ENCODE data around the gene FMNL2. TPM values are rescaled to one million over a fixed set of nuclear protein-coding genes. Genes with fewer than 3 reads are reported as not detected.

FMNL2 gene
- total and polyA plus RNA-seq, 2 experiments from 2014 or later, result 16.5 to 45.4 TPM

GRCh38 chr2:152627351-152627957, 292.5 kb downstream of the FMNL2 start:
- no peak overlapping the region for H3K4me3 Mint-ChIP-seq
- no peaks in the 10 kb centered on the region for H3K9me2 ChIP-seq (ENCODE audit: insufficient read depth)
- H3K36me3 Mint-ChIP-seq (ENCODE audit: low read depth), result peaks cover 23% of the 10 kb centered on the region; the same call in 2 of the 3 replicates
- H3K4me2 ChIP-seq, result no peak overlapping the region
- DNase-seq (ENCODE audit: low spot score), result peak; percentile 19
- H3F3A ChIP-seq (replicated peaks; ENCODE audit: low read depth), result no peaks in the 10 kb centered on the region
- no peaks in the 10 kb centered on the region for H3K9me3 Mint-ChIP-seq
- TF ChIP-seq CTCF (conservative IDR thresholded peaks at IDR 0.05; ENCODE audit: low read depth in 2 of 2) (peak; percentile 46 to 55), ZNF462 (CRISPR knock-in tag; IDR thresholded peaks at IDR 0.05) (no peak)
- no peak for ATAC-seq
- H3K79me2 ChIP-seq (replicated peaks; ENCODE audit: insufficient read depth), result no peaks in the 10 kb centered on the region
- no peaks in the 10 kb centered on the region for H3K4me1 ChIP-seq (ENCODE audit: insufficient read depth)
- H3K4me1 Mint-ChIP-seq, result no peaks in the 10 kb centered on the region
- H4K20me1 ChIP-seq (replicated peaks; ENCODE audit: insufficient read depth), result peaks cover 12% of the 10 kb centered on the region; the same call in 1 of the 2 replicates
- no peak overlapping the region for H3K27ac Mint-ChIP-seq
- no peak overlapping the region for H2AFZ ChIP-seq
- H3K27me3 ChIP-seq (ENCODE audit: insufficient read depth), result no peaks in the 10 kb centered on the region
- H3K27ac ChIP-seq (ENCODE audit: low read depth), result no peak overlapping the region
- peaks cover 3% of the 10 kb centered on the region for H3K27me3 Mint-ChIP-seq (ENCODE audit: insufficient read depth, low read depth, poor library complexity)
- H3K36me3 ChIP-seq (ENCODE audit: insufficient read depth), result no peaks in the 10 kb centered on the region; the same call in 1 of the 2 replicates
- no peak overlapping the region for H3K4me3 ChIP-seq

DNA sequence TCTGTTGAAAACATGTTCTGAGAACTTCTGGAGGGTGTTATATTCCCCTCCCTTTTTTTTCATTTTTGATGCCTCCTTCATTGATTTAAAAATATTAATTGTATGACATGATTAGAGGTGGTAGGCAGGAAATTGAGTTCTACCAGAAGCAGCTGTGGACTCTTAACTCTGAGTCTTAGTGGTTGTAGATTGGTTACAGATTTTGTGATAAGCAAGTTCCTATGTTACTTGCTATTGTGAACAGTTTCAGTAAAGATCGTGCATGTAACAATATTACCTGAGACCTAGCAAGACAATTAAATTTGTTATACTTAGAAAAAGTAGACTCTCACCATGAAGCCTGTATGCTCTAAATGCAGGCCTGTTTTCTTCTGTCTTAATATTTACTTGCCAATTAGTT, 294.2 kb downstream of the FMNL2 start:
- no peaks in the 10 kb centered on the region for H3K9me3 Mint-ChIP-seq
- H3K27ac ChIP-seq (ENCODE audit: low read depth), result no peak overlapping the region
- H3K4me1 ChIP-seq (ENCODE audit: insufficient read depth), result no peaks in the 10 kb centered on the region
- no peak overlapping the region for H3K27ac Mint-ChIP-seq
- no peaks in the 10 kb centered on the region for H3K79me2 ChIP-seq (replicated peaks; ENCODE audit: insufficient read depth)
- no peaks in the 10 kb centered on the region; the same call in 1 of the 2 replicates for H3K36me3 ChIP-seq (ENCODE audit: insufficient read depth)
- H2AFZ ChIP-seq, result no peak overlapping the region
- no peak overlapping the region for H3K4me3 ChIP-seq
- peaks cover 12% of the 10 kb centered on the region; the same call in 1 of the 2 replicates for H4K20me1 ChIP-seq (replicated peaks; ENCODE audit: insufficient read depth)
- H3K9me2 ChIP-seq (ENCODE audit: insufficient read depth), result no peaks in the 10 kb centered on the region
- ATAC-seq, result no peak
- no peaks in the 10 kb centered on the region for H3K4me1 Mint-ChIP-seq
- no peaks in the 10 kb centered on the region for H3K27me3 ChIP-seq (ENCODE audit: insufficient read depth)
- no peak for DNase-seq (ENCODE audit: low spot score)
- H3K27me3 Mint-ChIP-seq (ENCODE audit: insufficient read depth, low read depth, poor library complexity), result peaks cover 3% of the 10 kb centered on the region
- no peak overlapping the region for H3K4me3 Mint-ChIP-seq
- H3F3A ChIP-seq (replicated peaks; ENCODE audit: low read depth), result no peaks in the 10 kb centered on the region
- peaks cover 28% of the 10 kb centered on the region; the same call in 2 of the 3 replicates for H3K36me3 Mint-ChIP-seq (ENCODE audit: low read depth)
- H3K4me2 ChIP-seq, result no peak overlapping the region
- no peak for TF ChIP-seq CREB1 (CRISPR knock-in tag; IDR thresholded peaks at IDR 0.05; ENCODE audit: low read depth)
- TF ChIP-seq JUNB (IDR thresholded peaks at IDR 0.05; ENCODE audit: unreplicated experiment), result no peak
